NCI-H2196 (cell line): ENCODE results near the gene GOLGA1.
"Not testable (repeated sequence)": the region's sequence is repeated elsewhere in the genome, so short reads cannot be mapped to it uniquely, and the experiment has no call there.

Experiments
- DNase-seq: peaks from one replicate; lab custom pipeline; 2025; ENCODE audit not compliant: unreplicated experiment; lab: John Stamatoyannopoulos, UW

The GOLGA1 gene

DNA sequence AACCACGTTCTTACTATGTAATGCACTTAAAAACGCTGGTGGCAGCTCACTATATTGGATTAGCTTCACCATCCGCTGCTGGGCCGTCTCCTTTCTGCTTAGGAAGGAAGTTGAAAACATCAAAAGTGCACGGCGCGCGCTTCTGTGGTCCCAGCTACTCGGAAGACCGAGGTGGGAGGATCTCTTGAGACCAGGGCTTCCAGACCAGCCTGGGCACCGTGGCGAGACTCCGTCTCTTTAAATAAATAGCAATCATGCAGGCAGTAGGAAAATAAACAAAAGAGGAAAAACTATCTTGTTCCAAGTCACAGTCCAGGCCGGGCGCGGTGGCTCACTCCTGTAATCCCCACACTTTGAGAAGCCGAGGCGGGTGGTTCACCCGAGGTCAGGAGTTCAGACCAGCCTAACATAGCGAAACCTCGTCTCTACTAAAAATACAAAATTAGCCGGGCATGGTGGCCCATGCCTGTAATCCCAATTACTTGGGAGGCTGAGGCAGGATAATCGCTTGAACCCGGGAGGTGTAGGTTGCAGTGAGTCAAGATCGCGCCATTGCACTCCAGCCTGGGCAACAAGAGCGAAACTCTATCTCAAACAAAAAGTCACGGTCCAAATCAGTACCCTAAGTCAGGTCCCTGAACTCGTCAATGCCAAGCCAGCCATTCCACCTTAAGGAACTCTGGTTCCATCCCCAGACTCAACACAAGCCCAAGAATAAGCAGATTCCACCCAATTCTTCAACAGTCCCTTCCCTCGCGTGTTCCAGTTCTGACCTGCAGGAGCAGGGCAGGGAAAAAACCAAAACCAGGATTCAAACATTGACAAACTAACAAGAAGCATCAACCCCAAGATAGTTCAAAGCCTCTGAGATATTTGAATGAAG, 1.0 kb upstream of the GOLGA1 start:
- DNase-seq, result no peak

GRCh38 chr9:124940521-124940893, 376 bp downstream of the GOLGA1 start:
- no peak for DNase-seq

- DNase-seq, result no peak
These were observed 939 bp downstream of the GOLGA1 start for GRCh38 chr9:124939944-124940343.

DNA sequence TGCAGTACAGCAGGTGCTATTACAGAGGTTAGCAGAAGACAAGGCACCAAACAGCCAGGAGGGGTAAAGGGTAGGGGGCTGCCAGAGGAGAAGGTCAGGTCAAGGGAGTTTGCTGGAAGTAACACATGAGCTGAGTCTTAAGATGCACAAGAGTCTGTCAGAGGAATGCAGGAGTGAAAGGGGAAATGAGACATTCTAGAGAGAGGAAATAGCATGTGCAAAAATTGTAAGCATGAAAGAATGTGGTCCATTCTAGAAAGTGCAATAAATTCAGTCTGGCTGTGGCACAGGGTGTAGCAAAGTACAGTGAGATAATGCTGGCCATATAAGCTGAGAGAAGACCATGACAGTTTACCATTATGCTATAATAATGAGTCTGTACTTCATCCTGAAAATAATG, 6.6 kb downstream of the GOLGA1 start:
- DNase-seq, result no peak

DNA sequence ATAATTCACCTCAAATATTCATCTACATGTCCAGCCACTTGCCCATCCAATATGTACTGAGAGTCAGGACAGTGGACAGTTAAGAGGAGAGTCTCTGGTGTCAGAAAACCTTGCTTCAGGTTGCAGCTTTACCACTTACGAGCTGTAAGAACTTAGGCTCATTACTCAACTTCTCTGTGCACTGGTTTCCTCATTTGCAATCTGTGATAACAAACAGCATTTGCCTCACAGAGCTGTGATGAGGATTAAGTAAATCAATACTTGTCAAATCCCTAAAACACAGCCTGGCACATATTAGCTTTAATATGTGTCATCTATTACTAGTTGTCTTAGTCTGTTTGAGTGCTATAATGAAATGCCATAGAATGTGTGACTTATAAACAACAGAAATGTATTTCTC, 8.6 kb downstream of the GOLGA1 start:
- no peak for DNase-seq

- DNase-seq, result no peak
These were observed 11.4 kb downstream of the GOLGA1 start for GRCh38 chr9:124929464-124929863.

DNA sequence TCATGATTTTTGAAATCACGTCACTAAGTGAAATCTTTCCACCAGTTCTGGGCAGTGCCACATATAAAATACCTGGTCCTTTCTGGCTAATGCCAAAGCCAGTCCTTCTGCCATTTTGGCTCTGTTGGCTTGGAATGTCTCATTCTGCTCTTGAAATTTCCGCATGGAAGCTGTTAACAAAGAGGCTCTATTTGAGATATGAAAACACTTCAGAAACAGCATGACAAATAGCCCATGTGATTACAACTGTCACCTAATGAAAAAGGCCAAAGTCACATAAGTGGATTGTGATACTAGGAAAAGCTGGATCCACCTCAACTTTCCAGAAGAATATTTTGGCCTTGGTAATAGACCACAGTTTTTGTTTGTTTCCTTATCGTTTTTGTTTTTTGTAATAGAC, 12.8 kb downstream of the GOLGA1 start:
- DNase-seq, result no peak

- not testable (repeated sequence) for DNase-seq
These were observed 20.5 kb downstream of the GOLGA1 start for GRCh38 chr9:124920394-124920793.

DNA sequence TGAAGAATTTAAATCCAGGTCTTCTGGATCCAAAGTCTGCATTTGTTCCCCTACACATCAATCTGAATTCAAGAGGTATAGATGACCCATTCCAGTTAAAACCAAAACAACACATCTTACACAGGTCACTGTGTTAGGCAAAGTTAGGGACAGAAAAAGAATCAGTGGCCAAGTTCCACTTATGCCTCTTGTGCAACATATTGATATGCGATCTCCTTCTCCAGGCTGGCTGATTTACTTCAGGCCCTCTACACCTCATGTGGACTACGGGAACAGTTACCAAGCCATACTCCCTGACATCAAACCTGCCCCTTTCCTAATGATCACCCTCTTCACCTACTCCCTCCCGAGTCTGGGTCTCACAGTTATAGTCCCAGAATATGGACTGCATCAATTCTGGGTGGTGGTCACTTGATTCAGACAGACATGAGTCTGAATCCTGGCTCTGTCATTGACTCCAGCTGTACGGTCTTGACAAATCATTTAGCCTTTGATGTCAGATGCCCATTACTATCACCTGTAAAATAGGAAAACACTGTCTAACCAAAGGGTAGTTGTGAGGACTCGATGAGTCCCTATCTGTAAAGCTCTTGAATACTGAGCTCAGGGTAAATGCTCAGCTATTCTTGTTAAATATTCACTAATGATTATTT, 26.0 kb downstream of the GOLGA1 start:
- no peak for DNase-seq

DNA sequence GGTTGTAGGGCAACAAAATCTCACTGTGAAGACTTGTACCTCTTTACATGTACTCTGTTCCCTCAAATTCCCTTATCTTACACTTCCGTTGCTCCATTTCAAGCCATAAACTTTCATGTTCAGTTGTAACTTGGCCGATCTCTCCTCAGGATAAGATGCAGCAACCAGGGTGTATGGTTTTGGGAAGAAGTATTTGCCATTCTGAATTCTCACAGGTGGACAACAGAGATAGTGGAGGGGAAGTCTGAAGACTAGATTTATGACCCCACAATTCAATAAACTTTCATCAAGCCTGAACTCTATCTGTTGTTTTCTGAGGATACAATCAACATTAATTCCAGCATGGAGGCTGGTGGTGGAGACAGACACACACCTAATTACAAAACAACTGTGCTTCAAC, 27.5 kb downstream of the GOLGA1 start:
- no peak for DNase-seq

DNA sequence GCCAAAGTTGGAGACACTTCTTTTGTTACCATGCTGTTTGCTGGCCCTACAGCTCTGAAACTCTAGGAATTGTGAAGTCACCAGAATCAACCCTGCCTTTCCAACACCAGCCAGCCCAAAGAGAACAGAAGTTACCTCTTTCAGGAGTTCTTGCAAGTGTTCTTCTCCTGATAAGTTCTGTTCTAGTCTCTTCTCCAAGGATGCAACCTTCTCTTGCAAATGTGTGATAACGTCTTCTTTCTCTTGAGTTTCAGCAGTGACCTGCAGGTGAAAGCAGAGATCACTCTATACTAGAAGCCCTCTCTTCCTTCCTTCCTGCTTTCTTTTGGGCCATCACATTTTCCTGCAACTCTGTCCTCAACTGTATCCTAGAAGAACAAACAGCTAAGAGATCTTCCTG, 29.1 kb downstream of the GOLGA1 start:
- DNase-seq, result no peak

GRCh38 chr9:124908098-124908497, 32.8 kb downstream of the GOLGA1 start:
- DNase-seq, result no peak

- no peak for DNase-seq
These were observed 33.9 kb downstream of the GOLGA1 start for GRCh38 chr9:124906966-124907365.

DNA sequence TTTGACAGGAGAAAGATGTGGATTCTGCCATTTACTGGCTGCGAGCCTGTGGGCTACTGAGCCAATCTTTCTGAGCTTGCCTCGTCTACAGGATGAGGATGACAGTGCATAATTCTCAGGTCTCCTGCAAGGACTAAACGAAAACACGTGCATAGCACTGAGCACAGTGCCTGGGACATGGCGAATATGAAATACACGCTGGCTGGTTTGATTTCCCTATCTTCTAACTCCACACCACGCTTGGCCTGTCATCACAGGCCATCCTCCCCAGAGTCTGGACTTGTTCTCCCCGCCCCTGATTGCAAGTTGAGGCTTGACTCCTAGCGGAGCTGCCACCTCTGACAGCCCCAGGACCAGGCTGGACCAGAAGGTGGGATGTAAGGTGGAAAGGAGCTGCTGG, 41.0 kb downstream of the GOLGA1 start:
- DNase-seq, result no peak

DNA sequence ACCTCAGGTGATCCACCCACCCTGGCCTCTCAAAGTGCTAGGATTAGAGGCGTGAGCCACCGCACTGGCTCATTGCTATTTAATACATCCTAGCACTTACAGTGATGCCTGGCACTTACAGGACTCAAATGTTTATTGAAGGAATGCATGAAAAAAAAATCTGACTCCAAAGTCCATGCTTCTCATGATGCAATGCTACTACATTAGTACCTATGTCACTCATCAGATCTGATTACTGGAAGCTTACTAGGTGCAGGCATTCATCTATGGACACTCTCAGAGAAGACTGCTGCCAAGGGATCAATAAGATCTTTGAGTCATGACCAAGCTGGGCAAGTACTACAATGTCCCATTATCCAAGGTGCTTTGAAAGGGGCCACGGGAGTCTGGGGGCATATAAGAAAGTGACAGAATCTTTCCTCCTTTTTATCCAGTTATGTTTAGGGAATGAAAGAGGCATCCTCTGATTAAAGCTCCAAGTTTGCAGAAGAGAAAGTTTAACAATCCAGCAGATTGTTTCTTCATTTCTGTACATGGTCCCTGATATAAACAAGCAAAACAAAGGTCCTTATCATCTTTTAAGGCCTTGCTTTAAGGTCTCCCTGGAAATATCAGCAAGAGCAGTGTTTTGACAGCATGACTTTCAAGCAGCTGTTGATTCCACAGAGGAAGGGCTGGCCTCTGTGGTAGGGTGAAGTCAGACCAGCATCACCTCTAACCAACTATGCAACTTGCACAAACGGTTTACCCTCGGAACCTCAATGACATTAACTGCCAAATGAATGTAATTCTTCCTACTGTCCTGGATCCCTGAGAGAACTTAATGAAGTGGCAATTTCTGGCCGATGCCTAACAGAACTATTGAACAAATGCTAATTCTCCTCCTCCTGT, 43.1 kb downstream of the GOLGA1 start:
- DNase-seq, result no peak

- DNase-seq, result peak; percentile 40
These were observed 46.1 kb downstream of the GOLGA1 start for GRCh38 chr9:124894741-124895170.

DNA sequence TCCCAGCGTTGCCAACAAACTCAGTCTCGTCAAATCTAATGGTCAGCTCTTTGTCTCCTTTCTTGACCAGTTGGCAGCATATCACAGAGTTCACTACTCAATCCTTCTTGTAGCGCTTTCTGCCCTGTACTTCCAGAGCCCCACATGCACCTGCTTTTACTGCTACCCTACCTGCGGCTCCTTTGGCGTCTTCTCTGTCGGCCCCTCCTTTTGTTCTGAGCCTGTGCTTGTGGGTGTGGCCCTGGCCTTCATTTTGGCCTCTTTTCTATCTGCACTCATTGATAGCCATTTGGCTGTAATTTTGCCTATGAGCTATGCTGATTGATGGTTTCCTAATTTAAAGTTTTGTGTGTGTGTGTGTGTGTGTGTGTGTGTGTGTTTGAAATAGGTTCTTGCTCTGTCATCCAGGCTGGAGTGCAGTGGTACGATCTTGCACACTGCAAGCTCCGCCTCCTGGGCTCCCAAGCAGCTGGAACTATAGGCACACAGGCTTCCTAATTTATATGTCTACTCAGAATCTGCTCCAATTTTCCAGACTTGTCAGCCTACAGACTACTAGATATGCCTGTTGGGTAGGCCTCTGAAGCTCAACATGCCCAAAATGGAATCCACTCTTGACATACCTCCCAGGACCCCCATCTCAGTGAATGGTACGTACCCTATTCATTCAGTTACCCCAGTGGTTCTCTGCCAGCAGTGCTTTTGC, 46.7 kb downstream of the GOLGA1 start:
- DNase-seq, result no peak

GRCh38 chr9:124890179-124890578, 50.7 kb downstream of the GOLGA1 start:
- no peak for DNase-seq

DNA sequence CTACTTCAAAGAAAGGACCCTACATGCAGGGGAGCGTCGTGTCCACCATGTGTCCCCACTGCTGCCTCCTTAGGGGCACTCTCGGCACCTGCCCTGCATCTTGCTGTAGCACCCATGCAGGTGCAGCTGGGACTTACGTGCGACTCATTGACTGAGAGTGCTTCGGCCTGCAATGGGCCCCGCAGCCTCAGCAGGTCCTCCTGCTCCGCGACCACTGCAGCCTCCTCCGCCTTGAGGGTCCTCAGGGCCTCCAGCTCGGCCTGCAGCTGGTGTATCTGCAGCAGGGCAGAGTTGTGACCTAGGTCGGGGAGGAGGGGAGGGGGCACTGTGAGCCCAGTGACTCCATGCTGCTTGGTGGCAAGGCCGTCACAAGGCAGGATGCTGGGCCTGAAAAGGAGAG, 51.9 kb downstream of the GOLGA1 start:
- DNase-seq, result no peak

GRCh38 chr9:124887832-124888231, 53.1 kb downstream of the GOLGA1 start:
- no peak for DNase-seq
